HG02973 (cell line): ENCODE measurements around the gene P2RY12.
"Not testable (repeated sequence)": the region's sequence is repeated elsewhere in the genome, so short reads cannot be mapped to it uniquely, and the experiment has no call there.

Experiments used
- ATAC-seq: cut with Tn5 transposase; IDR thresholded peaks from one replicate; pipeline ENCODE4 v1.9.1; 2021; ENCODE audit warnings: moderate library complexity; ENCODE audit not compliant: unreplicated experiment

Gene P2RY12

DNA sequence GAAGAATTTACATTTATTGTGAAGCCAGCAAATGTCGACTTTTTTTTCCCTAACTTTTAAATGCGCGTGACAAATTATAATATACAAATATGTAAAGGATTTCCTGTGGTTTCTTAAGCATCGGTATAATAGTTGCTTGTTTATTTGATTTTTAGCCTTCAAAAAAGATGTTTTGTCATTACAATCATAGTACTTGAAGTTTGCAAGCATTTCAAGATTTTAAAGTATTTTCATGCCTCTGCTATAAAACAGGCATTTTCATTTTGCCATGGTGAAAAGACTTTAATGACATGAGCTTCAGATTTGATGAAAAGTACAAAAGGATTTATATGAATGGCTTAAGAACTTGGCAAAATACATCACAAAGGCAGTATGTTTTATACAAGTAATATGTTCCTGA lies 9.4 kb upstream of the P2RY12 start:
- ATAC-seq, result no peak

DNA sequence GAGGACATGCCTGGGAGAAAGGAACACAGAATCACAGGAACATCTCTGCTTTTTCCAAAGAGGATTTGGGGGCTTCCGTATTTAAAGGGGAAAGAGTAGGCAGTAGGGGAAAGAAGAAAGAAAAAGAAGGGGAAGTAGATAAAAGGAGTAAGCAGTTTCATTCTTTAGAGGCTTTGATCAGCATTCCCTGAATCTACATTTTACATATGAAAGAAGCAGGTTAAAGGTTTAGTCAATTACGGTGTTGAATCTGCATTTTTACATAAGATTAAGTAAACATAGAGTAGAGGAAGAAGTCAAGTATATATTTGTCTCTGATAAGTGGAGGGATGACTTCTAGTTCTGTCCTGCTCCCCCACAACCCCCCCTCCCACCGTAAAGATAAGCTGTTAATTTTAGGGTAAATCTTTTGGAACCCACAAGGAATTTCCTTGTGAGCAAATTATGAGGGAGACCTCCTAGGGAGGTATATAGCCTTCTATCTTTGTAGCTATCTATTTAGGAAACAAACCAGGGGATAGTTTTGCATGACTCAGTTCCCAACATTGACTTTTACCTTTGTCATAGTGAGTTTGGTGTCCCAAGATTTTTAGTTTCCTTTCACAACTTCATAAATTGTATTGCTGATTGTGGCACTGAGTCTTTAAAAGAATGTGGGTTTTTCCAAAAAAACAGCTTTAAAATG lies 8.7 kb upstream of the P2RY12 start:
- no peak for ATAC-seq

DNA sequence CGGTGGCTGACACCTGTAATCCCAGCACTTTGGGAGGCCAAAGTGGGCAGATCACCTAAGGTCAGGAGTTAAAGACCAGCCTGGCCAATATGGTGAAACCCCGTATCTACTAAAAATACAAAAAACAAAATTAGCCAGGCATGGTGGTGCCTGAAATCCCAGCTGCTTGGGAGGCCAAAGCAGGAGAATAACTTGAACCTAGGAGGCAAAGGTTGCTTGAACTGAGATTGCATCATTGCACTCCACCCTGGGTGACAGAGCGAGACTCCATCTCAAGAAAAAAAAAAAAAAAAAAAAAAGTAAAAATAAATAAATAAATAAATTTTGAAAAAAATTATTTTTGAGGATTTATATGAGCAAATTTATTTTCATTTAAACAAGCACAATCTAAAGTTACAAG lies 7.6 kb upstream of the P2RY12 start:
- not testable (repeated sequence) for ATAC-seq

DNA sequence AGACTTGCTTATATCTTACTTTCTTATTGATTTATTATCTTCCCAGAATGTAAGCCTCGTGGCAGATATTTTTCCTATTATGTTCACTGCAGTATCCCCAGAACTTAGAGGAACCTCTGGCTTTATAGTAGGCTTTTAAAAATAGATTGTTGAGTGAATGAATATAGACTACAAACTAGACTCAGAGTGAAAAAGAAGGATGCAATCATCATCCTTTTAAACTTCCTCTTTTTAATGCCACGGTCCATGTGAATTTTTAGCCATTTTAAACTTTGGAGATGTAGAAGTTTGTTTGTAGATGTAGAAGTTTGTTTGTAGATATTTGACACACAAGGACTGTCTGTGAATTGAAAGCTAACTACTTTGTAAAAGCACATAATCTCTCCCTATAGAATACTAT lies 7.2 kb upstream of the P2RY12 start:
- ATAC-seq, result no peak

DNA sequence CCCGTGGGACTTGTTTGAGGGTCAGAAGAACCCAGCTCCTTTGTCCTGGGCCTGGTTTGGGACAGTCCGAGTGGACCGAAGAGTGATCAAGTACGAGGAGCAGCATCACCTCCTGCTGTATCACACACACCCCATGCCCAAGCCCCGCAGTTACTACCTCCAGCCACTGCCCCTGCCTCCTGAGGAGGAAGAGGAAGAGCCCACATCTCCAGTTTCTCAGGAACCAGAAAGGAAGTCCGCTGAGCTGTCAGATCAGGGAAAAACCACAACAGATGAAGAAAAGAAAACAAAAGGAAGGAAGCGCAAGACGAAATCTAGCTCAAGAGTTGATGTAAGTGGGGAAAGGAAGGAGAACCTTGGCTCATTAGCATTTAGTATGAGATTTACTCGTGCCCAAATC lies 3.3 kb upstream of the P2RY12 start:
- ATAC-seq, result no peak

DNA sequence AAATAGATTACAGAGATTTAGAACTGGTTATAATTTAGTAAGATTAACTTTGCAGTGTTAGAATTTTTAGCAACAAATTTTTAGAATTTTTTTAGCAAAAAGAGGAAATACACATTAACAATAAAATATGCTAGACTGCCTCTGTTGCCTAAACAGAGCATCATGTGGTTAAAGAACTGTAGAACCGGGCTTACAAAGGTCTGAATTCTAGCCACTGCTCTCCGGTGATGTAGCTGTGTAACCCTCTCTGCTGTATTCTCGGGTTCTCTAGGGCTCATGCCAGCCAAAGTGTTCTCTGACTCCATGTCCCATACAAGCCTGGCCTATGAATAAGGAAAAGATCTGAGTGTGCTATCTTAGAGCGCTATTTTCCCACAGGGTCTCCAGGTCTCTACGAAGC lies 2.9 kb upstream of the P2RY12 start:
- ATAC-seq, result no peak

DNA sequence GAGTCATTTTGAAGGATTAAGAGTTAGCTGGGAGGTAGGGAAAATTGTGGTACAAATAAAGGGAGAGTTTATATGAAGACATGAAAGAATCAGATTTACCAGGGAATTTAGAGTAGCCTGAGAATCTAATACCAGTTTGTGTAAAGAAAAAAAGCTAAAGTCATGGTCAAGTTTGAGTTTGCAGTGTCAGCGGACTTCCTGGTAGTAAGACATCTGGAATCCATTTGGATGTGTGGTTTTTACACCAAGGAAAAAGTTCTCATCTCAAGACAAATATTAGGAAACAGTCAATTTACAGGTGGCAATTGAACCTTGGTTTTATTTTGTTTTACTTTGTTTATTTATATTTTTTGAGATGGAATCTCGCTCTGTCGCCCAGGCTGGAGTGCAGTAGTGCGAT lies 1.5 kb upstream of the P2RY12 start:
- no peak for ATAC-seq

DNA sequence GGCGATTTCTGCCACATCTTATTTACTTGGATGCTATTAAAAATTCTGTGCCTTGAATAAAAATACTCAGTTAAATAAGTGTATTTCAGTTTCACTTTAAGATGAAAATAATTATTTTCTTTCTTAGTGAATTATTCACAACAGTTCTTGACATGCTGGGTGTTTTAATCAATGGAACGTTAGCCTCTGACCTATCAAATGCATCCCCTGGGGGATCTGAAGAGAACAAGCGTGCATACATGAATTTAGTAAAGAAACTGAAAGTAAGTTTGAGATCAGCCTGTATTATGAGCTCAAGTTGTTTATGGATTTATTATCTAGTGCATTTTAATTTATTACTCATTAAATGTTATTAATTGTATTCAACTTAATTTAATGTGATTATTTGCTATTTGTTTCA lies 597 bp downstream of the P2RY12 start:
- peak; percentile 53 for ATAC-seq

DNA sequence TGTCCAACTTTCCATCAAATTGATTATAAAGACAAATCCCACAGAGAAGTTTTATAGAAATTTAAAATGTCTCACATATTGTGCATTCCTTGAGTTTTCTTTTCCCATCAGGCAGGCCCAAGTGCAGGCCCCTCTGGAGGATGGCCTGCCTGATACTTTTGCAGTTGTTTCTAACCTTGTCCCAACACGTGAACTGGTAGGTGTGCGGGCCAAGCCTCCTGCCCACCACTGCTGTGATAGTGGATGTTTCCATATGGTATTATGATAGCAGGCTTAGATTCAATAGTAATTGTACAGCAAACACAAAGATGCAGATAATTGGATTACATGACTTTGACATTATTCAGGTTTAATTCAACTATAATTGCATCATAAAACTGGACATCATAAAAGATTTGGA lies 1.4 kb downstream of the P2RY12 start:
- ATAC-seq, result no peak

DNA sequence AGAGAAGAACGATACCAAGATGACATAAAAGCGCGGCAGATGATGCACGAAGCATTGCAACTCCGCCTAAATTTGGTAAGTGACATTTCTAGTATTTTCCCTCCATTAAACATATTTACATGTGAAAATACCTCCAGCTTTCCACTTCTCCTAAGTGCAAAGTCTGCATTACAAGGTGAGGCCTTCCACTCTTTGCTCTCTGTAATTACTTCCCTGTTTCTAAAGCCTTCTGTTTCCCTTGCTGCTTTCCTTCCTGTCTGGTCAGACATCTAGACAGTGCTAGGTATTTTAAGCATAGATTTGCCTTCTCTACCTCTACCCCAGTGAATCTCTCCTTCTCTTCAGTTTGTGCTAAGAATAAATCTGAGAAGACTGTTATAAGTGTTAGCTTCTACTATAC lies 1.9 kb downstream of the P2RY12 start:
- ATAC-seq, result peak; percentile 29

DNA sequence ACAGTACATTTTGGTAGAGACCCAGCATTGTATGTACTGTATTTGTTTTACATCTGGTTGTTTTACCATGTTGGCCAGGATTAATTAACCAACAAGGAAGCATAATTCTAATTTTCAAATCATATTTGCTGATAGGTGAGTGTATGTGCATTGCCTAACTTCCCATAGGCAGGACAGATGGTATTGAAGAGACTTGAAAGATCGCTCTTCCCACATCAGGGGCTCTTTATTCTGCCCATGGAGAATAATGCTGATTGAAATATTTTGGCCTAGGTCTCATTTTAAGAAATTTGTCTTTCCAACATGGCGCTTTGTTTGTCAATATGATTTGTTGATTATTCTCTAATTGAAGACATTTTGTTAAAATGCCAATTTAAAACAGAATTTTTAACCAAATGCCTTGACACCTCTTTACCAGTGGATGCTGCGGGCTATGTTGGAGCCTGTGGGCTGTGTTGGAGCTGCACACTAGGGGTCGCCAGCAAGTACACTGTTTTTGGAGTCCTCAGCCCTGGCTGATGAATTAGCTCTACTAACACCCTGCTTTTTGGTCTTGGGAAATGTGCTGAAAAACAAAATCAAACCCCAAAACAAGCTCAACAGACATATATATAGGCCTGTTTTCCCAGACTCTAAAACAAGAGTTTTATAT lies 5.3 kb downstream of the P2RY12 start:
- ATAC-seq, result peak; percentile 31

DNA sequence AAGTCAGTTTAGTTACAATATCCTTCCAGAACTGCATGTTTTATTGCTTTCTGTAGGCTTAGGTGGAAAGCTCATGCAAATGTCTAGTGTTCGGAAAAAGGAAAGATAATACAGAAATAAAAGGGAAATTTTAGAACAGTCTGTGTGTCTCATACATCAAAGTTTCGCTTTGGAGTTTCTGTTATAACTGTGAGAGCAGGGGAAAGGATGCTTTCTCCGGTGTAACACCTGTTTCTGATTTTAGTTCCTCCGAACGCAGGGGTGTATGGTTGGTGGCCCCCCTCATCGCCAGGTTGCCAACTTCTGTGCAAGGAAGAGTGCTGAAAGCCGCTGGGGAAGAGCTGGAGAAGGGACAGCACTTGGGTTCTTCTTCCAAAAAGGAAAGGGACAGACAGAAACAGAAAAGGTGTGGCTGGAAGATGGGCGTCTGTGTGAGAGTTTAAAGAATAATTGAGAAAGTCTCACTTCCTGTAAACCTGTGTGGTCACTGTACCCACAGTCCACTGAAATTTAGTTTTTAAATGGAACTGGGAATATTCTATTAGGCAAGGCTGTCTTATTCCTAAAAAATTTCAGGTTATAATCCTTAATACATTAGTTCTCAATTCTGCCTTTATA lies 6.7 kb downstream of the P2RY12 start:
- ATAC-seq, result peak; percentile 63

DNA sequence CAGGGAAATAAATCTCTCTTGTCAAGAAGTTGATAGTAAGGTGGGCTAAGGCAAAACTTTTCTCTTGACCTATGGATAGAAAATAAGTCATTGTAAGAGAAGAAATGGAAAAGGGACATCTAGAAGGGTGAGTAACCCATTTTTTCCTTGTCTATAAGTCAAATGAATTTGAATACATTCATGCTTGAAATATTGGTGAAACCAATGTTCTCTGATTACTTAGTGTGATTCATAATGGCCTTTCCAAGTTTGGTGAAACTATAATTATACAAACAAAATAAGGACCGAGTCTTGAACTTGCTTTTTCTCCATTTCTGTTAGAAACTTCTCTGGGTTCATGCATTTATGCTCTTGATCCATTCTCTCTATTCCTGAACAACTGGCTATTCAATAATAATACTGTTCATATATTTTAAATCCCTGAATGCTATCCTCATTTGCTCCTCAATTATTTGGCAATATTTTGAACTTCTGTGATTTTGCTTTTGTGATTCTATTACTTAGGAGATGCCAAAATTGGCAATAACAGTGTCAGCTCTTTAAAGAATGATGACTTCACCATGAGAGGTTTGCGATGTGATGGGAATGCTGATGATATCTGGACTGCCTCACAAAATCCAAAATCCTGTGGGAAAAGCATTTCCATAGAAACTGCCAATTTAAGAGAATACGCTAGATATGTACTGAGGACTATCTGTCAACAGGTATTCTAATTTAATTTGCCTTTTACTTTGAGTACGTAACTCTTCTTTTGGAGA lies 12.3 kb downstream of the P2RY12 start:
- ATAC-seq, result no peak

DNA sequence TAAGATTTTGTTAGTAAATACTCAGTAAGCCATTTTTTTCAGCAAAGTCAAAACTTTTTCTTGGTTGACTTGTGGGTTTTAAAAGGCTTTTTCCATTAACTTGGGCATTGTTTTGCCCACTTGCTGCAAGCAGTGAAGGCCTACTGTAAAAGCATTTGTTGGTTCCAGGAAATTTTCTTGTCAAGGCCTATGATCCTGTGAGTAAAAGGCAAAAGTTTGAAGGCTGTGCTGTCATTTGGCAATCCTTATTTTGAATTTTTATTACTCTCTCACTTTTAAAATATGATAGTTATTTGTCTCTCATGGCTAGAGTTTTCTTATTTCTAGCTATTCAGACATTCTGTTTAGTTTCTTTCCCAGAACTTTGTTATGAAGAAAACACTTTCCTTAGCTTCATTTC lies 13.0 kb downstream of the P2RY12 start:
- ATAC-seq, result no peak

DNA sequence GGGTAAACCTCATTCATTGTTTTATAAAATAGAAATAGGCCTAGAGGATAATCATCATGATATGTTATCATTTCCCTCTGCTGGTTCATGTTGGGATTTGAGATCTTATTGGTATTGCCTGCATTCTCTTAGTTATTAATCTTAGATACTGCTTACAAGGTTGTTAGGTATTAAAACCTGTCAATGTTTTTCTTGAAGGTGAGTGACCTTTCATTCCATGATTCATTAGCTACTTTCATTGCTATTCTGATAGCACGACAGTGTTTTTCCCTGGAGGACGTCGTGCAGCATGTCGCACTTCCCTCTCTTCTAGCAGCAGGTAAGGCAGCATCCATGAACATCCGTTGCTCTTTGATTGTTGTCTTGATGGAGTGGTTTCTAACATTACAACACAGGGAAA lies 17.1 kb downstream of the P2RY12 start:
- no peak for ATAC-seq

DNA sequence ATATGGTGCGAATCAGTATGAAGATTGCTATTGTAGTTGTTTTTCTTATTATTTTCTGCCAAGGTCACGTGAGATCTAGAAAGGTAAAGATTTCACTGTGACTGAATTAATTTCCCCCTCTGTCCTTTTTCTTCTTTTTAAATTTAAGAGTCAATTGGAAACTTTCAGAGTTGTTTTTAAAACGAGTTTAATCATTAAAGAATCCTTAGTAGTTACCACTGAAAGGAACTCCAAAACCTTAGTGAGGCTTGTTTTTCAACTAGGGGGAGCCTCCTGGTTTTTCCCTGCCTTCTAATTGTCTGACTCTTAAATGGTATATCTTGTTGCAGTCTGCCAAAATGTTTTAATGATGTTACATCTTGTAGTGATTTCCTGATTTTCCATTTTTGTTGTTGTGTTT lies 17.6 kb downstream of the P2RY12 start:
- ATAC-seq, result no peak

DNA sequence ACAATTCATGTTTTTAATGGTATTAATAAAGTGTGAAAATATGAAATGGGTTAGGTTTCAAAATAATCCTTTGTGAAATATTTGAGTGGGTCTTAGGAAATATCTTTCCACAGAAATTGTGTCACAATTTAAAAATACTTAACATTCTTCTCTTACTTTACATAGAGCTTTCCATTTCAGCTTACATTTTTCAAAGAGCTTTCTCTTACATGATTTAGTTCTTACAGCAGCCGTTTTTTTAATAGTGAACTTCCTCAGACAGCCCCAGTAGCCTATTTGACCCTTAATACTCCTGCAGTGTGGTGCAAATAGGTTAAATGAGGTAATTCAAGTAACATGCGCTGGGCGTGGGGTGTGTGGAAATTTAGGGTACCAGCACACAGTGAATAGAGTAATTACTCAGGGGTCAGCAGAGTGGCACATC lies 21.8 kb downstream of the P2RY12 start:
- ATAC-seq, result no peak

DNA sequence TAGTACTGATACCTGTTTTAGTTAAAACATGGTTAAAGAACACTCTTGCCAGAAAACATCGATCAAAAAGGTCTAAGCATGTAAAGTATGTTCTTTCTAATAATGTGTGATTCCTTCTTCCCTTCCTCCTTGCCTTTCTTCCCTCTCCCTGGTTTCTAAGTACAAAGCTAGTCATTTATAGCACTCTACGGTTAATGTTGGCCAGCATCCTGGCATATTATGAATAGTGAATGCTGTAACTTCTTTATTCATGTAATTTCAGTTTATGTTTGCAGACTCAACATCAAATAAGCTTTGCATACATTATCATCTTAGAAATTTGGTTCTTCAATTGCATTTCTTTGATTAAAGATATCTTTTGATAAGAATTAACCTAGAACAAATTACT lies 27.1 kb downstream of the P2RY12 start:
- ATAC-seq, result no peak

DNA sequence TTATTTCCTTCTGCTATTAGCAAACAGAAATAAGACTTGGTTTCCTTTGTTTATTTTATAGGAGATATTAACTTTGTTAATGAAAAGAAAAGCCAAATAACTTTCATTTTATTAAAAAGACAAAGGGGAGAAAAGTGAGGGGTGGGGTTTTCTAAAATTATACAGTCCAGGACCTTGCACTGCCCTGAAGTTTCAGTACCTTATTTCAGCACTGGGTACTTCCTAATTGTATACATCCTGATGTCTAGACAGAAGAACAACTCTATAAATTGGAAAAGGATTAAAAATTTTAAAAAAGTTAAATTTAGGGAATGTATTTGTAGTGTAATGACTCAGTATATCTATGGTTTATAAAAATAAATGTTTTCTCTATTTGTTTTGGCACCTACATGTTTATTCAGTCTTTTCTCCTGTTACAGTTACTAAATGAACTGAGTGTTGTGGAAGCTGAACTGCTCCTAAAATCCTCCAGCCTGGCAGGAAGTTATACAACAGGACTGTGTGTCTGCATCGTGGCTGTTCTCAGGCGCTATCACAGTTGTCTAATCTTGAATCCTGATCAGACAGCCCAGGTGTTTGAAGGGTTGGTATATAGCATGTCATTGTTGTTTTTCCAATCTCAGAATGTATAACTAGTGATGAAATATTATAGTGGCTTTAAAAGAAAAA lies 27.6 kb downstream of the P2RY12 start:
- no peak for ATAC-seq

DNA sequence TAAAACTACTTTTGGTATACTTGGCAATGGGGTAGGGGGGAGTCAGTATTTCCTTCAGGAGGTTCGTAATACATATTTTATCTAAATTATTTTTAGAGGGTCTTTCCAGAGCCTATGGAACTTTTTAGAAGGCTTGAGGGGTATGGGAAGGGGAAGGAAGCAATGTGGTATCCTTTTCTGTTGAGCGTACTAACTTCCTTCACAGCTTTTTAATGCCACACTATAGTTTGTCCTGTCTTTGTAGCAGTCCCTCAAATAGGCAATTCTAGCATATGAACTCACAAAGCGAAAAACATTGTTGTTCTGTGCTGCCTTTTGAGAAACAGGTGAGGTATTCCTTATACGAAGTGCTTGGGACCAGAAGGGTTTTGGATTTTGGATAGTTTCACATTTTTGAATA lies 32.9 kb downstream of the P2RY12 start:
- no peak for ATAC-seq

DNA sequence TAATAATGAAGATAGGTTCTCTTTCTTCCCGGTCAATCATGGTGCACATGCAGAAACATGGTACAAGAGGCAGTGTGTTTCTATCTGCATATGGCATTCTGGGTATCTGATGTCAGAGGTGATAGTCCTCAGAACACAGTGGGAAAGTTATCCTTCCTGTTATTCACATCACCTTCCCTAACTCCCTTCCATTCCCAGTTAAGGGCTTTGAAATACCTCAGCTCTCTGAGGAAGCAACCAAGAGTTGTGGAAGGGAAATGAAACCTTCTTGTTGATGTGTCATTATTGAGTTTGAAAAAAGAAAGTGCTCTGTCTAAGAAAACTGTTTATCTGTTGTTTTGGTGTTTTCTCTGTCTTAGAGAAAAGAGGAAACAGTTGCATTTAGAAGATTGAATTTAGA lies 33.3 kb downstream of the P2RY12 start:
- ATAC-seq, result peak; percentile 83
